CD4-positive, alpha-beta T cell (primary cell): ENCODE results near the gene CLCN2. TPM values are rescaled to one million over a fixed set of nuclear protein-coding genes. Genes with fewer than 3 reads are reported as not detected.

ENCODE experiments used
- ATAC-seq: fragments of 200-7000 bp; cut with Tn5 transposase; one replicate; pipeline ENCODE4 v1.10.0; 2022; ENCODE audit warnings: mild to moderate bottlenecking; ENCODE audit not compliant: poor library complexity
- CTCF ChIA-PET: fragments of 350-600 bp; sonication (Branson Sonifier 250); formaldehyde crosslinking; loops from one replicate; lab custom pipeline; 2021; ENCODE audit warnings: antibody characterized with exemption, inconsistent platforms; lab: Charles Lee
- POLR2A ChIA-PET: fragments of 350-600 bp; sonication (Branson Sonifier 250); formaldehyde crosslinking; loops from one replicate; lab custom pipeline; 2021; ENCODE audit warnings: antibody characterized with exemption, inconsistent platforms; lab: Charles Lee
- DNase-seq, 14 experiments: peaks; one replicate each; pipeline ENCODE4 v3.0.0-alpha.2; 2013 to 2020; ENCODE audit warnings: mixed read lengths in 2 of 14
- H3K27ac ChIP-seq, 2 donors: one replicate each; pipeline versions ENCODE4 v1.5.1 to v1.7.0; 2013; ENCODE audit warnings: low read length in 2 of 2, low read depth in 1 of 2, mild to moderate bottlenecking in 1 of 2
- H3K27me3 ChIP-seq, 2 experiments: 1 replicate in 1 of 2; 2 replicates in 1 of 2; pipeline versions ENCODE4 v1.6.1 to v1.7.0; 2013; ENCODE audit warnings: low read length in 2 of 2, control low read depth in 1 of 2, mild to moderate bottlenecking in 1 of 2, moderate library complexity in 1 of 2; ENCODE audit not compliant: insufficient read depth in 2 of 2, control insufficient read depth in 1 of 2
- H3K36me3 ChIP-seq: one replicate; pipeline ENCODE4 v1.6.1; 2013; ENCODE audit warnings: low read length, control low read depth; ENCODE audit not compliant: insufficient read depth
- H3K4me1 ChIP-seq: one replicate; pipeline ENCODE4 v1.6.1; 2013; ENCODE audit warnings: low read length, control low read depth; ENCODE audit not compliant: insufficient read depth
- H3K4me3 ChIP-seq: one replicate; pipeline ENCODE4 v1.5.1; 2013; ENCODE audit warnings: mild to moderate bottlenecking, low read length, moderate library complexity
- H3K9me3 ChIP-seq, 2 experiments: 1 replicate in 1 of 2; 2 replicates in 1 of 2; pipeline versions ENCODE4 v1.6.1 to v1.7.0; 2013; ENCODE audit warnings: low read length in 2 of 2, mild to moderate bottlenecking in 2 of 2, control low read depth in 1 of 2, moderate library complexity in 1 of 2; ENCODE audit not compliant: control insufficient read depth in 1 of 2, insufficient read depth in 1 of 2
- H3K27ac Mint-ChIP-seq: one replicate; pipeline ENCODE4 v1.8.0; 2020; ENCODE audit warnings: mixed read lengths
- H3K27me3 Mint-ChIP-seq: one replicate; pipeline ENCODE4 v1.8.0; 2021; ENCODE audit warnings: mixed read lengths
- H3K36me3 Mint-ChIP-seq: one replicate; pipeline ENCODE4 v1.8.0; 2021; ENCODE audit warnings: low read depth, mixed read lengths
- H3K4me1 Mint-ChIP-seq: one replicate; pipeline ENCODE4 v1.8.0; 2021; ENCODE audit warnings: low read depth, mixed read lengths
- H3K4me3 Mint-ChIP-seq: one replicate; pipeline ENCODE4 v1.8.0; 2020; ENCODE audit warnings: mild to moderate bottlenecking, mixed read lengths
- H3K9me3 Mint-ChIP-seq: one replicate; pipeline ENCODE4 v1.8.0; 2020; ENCODE audit warnings: mixed read lengths
- intact Hi-C, 2 experiments: fragments of 100-400 bp; cut with DNase I in 1 of 2; cut with micrococcal nuclease in 1 of 2; formaldehyde crosslinking; loops; one replicate each; pipeline versions ENCODE4 v1.15.1 to v1.9.0; 2023 to 2025; cut with DNase I, micrococcal nuclease
- total RNA-seq, 174 experiments: library from RNA in 2 of 174; stranded (reverse) in 2 of 174; gene quantifications; one replicate each; pipeline ENCODE4 v1.2.3 and lab custom pipeline; 2021 to 2026
- TF ChIP-seq, protein P1 (sequence below): fragments of 200-600 bp; IDR thresholded peaks from one replicate; pipeline ENCODE4 v1.8.0; 2022; ENCODE audit warnings: antibody characterized with exemption, mild to moderate bottlenecking

The CLCN2 gene
- total RNA-seq, 2 experiments from 2014 or later, result 3.2 to 3.5 TPM

- POLR2A ChIA-PET, result no interaction called here
Observed at GRCh38 chr3:184323696-184324095, 37.7 kb downstream of the CLCN2 start.

DNA sequence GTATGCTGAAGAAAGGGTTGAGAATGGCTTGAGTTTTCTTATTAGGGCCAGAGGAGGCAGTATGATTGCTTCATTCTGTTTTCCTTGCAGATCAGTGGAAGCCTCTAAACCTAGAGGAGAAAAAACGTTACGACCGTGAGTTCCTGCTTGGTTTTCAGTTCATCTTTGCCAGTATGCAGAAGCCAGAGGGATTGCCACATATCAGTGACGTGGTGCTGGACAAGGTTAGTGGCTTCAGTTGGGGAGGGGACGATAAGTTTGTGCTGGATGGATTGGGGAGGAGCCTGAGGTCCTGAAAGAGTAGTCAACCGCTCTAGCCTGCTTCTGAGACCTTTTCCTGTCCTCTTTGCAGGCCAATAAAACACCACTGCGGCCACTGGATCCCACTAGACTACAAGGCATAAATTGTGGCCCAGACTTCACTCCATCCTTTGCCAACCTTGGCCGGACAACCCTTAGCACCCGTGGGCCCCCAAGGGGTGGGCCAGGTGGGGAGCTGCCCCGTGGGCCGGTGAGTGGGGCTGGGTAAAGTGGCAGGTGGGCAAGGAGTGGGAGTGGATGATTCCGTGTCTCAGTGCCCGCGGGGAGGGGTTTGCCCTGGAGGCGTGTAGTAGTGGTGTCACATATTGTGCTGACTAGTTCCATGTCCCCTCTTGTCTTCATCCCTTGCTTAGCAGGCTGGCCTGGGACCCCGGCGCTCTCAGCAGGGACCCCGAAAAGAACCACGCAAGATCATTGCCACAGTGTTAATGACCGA, 38.5 kb downstream of the CLCN2 start:
- intact Hi-C loops, result no loop called here
- Mint-ChIP-seq H3K4me1 (peaks cover 11% of the 10 kb centered on the region), H3K27me3 (no peaks in the 10 kb centered on the region), H3K9me3 (no peaks in the 10 kb centered on the region), H3K4me3 (no peak overlapping the region), H3K27ac (no peak overlapping the region), H3K36me3 (peaks cover 93% of the 10 kb centered on the region)
- H3K27me3 ChIP-seq, result no peaks in the 10 kb centered on the region
- ATAC-seq (no peak), DNase-seq (peak in 2 of 14 experiments; percentile 54 to 61)
- peaks cover 94% of the 10 kb centered on the region for H3K36me3 ChIP-seq
- no peak overlapping the region for H3K27ac ChIP-seq
- ChIA-PET CTCF (no interaction called here), POLR2A (no interaction called here)
- no peak overlapping the region for H3K4me3 ChIP-seq
- TF ChIP-seq, protein P1, sequence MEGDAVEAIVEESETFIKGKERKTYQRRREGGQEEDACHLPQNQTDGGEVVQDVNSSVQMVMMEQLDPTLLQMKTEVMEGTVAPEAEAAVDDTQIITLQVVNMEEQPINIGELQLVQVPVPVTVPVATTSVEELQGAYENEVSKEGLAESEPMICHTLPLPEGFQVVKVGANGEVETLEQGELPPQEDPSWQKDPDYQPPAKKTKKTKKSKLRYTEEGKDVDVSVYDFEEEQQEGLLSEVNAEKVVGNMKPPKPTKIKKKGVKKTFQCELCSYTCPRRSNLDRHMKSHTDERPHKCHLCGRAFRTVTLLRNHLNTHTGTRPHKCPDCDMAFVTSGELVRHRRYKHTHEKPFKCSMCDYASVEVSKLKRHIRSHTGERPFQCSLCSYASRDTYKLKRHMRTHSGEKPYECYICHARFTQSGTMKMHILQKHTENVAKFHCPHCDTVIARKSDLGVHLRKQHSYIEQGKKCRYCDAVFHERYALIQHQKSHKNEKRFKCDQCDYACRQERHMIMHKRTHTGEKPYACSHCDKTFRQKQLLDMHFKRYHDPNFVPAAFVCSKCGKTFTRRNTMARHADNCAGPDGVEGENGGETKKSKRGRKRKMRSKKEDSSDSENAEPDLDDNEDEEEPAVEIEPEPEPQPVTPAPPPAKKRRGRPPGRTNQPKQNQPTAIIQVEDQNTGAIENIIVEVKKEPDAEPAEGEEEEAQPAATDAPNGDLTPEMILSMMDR, result no peak
- no peaks in the 10 kb centered on the region for H3K9me3 ChIP-seq
- H3K4me1 ChIP-seq, result peaks cover 14% of the 10 kb centered on the region

More at GRCh38 chr3:184323696-184324095, 37.7 kb downstream of the CLCN2 start:
- no peaks in the 10 kb centered on the region for H3K27me3 ChIP-seq
- peaks cover 8% of the 10 kb centered on the region for H3K4me1 Mint-ChIP-seq
- H3K27me3 Mint-ChIP-seq, result no peaks in the 10 kb centered on the region
- H3K4me1 ChIP-seq, result peaks cover 11% of the 10 kb centered on the region
- CTCF ChIA-PET, result no interaction called here
- H3K4me3 Mint-ChIP-seq, result no peak overlapping the region
- ATAC-seq (no peak), DNase-seq (no peak)
- H3K9me3 ChIP-seq, result no peaks in the 10 kb centered on the region
- H3K27ac Mint-ChIP-seq, result no peak overlapping the region
- no peak overlapping the region for H3K27ac ChIP-seq
- no peaks in the 10 kb centered on the region for H3K9me3 Mint-ChIP-seq
- TF ChIP-seq, protein P1, result no peak
- H3K4me3 ChIP-seq, result no peak overlapping the region
- H3K36me3 ChIP-seq, result peaks cover 99% of the 10 kb centered on the region
- H3K36me3 Mint-ChIP-seq, result peaks cover 97% of the 10 kb centered on the region
- intact Hi-C loops, result no loop called here

DNA sequence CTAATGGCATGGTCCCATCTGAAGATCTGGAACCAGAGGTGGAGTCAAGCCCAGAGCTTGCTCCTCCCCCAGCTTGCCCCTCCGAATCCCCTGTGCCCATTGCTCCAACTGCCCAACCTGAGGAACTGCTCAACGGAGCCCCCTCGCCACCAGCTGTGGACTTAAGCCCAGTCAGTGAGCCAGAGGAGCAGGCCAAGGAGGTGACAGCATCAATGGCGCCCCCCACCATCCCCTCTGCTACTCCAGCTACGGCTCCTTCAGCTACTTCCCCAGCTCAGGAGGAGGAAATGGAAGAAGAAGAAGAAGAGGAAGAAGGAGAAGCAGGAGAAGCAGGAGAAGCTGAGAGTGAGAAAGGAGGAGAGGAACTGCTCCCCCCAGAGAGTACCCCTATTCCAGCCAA, 39.7 kb downstream of the CLCN2 start:
- intact Hi-C loops, result no loop called here
- ChIA-PET CTCF (no interaction called here), POLR2A (interaction anchor here (1.0 kb wide), 1 partner anchor 40 kb away, joined by 3 read pairs; the partner anchor contains the start of genes CLCN2 and POLR2H)
- H3K27me3 ChIP-seq, result no peaks in the 10 kb centered on the region
- no peak overlapping the region for H3K27ac Mint-ChIP-seq
- H3K9me3 Mint-ChIP-seq, result no peaks in the 10 kb centered on the region
- H3K4me3 Mint-ChIP-seq, result no peak overlapping the region
- no peak for ATAC-seq
- H3K4me3 ChIP-seq, result no peak overlapping the region
- H3K9me3 ChIP-seq, result no peaks in the 10 kb centered on the region
- peaks cover 24% of the 10 kb centered on the region for H3K4me1 ChIP-seq
- H3K4me1 Mint-ChIP-seq, result peaks cover 23% of the 10 kb centered on the region
- no peak overlapping the region for H3K27ac ChIP-seq
- H3K36me3 Mint-ChIP-seq, result peaks cover 93% of the 10 kb centered on the region
- TF ChIP-seq, protein P1, result no peak
- DNase-seq, result no peak
- no peaks in the 10 kb centered on the region for H3K27me3 Mint-ChIP-seq
- H3K36me3 ChIP-seq, result peaks cover 89% of the 10 kb centered on the region
